ENCODE data around the gene TCF7L1.

TCF7L1 gene

DNA sequence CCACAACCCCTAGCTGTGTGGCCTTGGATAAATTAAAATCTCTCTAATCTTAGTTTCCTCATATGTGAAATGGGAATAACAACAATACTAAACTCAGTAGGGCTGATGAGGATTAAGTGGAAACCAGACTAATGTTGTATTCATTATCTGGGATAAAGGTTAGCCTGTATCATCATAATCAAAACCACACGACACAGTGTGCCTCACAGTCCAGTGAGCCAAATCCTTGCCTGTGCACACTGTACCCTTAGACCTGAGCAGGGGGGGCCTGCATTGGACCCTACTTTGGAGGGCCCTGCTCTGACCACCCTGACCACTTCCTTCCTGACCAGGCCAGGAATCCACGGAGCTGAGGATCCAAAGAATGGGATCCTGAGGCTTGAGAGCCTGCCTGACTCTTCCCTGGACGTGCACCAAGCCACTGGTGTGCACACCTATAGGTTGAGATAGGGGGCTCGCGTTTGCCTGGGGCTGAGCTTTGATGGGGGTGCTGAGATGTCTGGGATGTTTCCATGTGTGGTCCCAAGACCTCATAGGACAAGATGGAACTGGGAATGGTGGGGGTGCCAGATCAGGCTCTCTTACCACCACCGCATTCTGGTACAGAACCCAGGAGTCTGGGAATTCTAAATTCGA, 124.9 kb downstream of the TCF7L1 start:
- no peak for DNase-seq

DNA sequence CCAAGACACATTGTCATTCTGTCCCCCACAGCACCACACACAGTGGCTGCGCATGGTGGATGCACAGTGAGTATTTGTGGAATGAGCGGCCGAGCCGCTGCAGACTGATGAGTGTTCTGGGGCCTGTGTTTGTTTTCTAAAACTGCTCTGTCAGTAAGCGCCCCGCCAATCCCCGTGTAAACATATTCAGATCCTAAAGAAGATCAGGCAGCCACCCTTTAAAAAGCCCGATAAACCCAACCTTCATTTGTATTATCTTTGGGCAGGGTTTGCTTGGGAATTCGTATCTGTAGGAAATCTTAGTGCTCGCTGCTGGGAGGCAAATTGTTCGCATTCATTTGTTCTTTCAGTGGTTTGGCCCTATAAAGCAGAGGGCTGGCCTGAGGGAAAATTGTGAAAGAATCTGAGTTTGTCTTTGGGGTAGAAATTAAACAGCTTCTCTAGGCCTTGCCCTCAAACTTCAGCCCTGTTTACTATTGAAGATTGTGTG, 126.0 kb downstream of the TCF7L1 start:
- no peak for DNase-seq

GRCh38 chr2:85259879-85260278, 126.7 kb downstream of the TCF7L1 start:
- DNase-seq: no peak

DNA sequence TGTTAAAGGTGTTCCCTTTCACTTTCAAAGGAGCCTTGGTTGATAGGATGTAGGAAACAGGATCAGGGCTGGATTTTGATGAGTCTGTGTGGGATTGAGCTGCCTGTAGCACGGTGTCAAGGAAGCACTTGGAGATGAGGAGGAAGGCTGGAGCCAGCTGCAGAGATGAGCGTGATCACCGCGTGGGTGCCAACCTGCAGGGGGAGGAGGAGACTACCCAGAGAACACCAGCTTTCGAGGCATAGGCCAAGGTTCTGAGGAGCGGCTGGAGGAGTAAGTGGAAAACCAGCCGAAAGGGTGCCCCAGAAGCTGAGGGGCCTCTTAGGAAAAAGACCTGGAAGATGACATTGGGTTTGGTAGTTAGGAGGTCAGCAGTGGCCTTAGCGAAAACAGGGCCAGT, 130.4 kb downstream of the TCF7L1 start:
- DNase-seq: no peak

- DNase-seq: no peak
Measured at GRCh38 chr2:85264471-85264870, 131.3 kb downstream of the TCF7L1 start.

GRCh38 chr2:85265304-85265703, 132.1 kb downstream of the TCF7L1 start:
- DNase-seq: peak; percentile 82

DNA sequence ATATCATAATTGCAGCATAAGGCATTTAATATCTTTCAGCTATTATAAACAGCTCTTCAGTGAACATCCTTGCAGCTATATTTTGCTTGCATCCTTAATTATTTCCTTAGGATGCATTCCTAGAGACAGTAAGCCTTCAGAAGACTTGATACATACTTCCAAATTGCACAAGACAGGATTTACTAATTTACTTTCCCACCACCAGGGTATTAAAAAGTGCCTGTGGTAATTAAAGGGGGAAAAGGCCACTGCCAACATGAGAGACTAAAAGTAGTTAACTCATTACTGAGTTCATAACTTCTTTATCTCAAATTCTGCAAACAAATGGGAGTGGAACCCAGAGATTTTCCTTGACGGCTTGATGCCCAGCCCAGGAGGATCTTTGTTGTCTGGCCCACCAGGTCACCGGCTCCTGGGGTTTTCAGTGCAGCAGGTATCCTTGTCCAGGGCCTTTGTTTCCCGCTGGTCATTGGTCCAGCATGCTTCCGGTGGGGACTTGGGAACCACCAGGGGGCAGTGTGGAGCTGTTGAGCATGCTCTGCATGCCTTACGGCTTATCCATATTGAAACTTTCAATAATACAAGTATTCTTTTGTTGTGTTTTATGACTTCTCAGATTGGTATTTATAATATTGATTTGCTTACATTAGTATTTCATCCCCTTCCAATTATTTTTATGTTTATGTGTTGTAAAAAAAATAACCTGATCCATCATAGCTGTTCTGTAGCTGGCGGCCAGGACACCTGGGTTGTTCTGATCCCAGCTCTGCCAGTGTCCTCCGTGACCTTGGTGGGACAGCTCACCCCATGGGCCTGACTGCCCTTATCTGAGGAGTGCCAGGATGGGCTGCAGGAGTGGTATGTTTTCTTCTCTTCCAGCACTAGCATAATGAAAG, 133.2 kb downstream of the TCF7L1 start:
- DNase-seq: peak; percentile 56

GRCh38 chr2:85269959-85270358, 136.8 kb downstream of the TCF7L1 start:
- no peak for DNase-seq

GRCh38 chr2:85272357-85272756, 139.2 kb downstream of the TCF7L1 start:
- DNase-seq: no peak

DNA sequence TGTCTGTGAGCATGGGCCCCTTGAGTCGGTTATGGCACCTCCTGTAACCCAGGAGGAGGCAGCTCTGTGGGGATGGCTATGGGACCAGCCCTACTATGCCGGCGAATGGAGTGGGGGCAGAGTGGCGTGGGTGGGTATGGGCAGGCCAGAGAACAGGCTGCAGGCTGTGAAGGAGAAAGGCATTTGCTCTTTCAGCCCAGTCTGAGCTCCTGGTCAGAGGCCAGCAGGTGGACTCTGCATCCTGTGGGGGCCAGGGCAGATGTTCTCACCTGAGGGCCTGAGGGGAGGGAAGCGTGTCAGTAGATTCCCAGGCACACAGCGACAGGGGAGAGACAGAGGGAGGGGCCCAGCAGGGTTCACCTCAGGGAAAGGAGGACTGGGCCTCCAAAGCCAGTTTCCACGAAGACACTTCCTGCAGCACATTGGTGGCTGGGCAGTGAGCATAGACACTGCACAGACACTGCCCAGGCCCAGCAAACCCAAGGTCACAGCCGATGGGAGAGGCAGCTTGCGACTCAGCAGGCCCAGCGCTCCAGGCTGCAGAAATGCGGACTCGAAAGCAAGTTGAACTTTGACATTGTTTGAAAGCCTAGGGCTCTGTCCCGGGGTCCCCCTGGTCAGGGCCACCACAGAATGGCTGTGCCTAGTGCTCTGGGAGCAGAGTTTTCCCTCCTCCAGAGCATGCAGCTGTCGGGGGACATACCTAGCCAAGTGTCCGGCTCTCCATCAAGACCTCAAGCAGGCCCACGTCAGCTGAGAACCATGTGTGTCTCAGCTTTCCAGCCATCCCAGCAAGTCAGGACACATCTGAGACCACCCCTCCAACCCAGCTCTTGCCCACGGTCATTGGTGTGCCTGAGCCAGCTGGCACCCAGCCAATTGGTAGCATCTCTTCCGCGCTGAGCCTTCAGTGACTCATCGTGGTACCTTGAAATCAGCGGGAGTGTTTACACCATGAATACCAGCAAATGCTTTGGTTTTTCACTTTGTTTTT, 140.8 kb downstream of the TCF7L1 start:
- no peak for DNase-seq

GRCh38 chr2:85275984-85276540, 142.9 kb downstream of the TCF7L1 start:
- no peak for DNase-seq

- DNase-seq: no peak
Measured at GRCh38 chr2:85276571-85277118, 143.5 kb downstream of the TCF7L1 start.

DNA sequence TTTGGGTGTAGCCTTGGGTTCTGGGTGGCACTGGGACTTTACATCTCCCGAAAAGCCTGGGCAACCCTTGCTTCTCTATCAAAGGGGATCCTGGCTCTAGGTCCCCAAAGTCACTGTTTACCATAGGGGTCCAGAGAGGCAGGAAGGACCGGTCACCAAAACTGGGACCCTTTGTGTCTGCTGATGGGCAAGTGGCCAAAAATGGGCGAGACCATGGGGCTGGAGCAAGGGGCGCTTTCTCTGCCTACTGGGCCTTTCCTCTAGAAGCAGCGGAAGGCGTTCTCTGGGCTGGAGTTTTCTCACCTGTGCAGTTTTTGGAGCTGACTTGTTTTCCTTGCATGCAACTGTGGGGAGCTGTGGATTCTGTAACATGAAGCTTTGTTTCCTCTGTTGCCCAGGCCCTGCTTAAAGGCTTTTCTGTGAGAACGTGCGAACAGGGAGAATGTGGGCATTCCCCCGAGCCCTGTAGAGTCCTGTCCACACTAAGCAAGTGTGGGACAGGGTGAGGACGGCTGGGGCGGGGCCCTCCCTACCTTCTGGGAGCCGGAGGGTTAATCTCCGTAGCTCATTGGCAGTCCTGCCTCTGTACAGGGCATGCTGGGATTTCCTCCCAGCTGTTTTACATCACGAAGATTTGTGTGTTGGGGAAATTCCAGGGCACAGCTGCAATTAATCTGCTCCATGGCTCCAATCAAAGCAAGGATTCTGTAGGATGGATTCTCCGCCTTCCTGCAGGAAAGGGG, 144.4 kb downstream of the TCF7L1 start:
- peak; percentile 85 for DNase-seq

DNA sequence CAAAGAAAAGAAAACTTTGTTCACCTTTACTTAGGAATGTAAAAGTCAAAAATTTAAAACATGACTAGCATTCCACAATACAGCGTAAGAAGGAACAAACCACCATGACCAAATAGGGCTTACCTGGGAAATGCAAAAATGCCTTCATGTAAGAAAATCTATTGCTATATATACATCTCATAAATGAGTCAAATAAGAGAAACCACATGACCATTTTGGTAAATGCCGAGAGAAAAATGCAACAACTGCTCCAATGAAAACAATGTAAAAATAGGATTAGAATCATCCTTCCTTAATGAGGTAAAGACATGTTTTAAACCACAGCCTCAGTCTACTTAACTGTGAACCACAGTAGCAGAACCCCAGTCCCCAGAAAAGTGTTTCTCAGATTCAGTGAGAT, 145.2 kb downstream of the TCF7L1 start:
- DNase-seq: no peak

DNA sequence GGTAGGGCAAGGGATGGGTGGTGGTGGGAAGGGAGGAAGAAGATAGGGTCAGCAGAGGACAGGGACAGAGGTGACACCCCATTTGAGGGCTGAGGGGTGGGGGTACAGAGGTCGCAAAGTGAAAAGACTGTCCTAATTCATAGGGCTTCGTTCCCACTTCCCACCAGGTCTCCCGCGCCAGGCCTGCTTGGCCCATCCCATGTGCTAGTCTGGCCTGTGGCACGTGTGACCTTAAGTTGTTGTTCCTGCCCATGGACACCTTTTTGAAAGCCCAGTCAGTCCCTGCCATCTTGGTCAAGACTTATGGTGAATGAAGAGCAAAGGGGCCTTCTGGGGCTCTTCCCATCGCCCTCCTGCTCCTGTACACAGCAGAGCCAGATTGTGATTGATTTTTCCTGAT, 148.4 kb downstream of the TCF7L1 start:
- no peak for DNase-seq

- no peak for DNase-seq
Measured at GRCh38 chr2:85282914-85283313, 149.7 kb downstream of the TCF7L1 start.

- DNase-seq: no peak
Measured at GRCh38 chr2:85283641-85284040, 150.4 kb downstream of the TCF7L1 start.

DNA sequence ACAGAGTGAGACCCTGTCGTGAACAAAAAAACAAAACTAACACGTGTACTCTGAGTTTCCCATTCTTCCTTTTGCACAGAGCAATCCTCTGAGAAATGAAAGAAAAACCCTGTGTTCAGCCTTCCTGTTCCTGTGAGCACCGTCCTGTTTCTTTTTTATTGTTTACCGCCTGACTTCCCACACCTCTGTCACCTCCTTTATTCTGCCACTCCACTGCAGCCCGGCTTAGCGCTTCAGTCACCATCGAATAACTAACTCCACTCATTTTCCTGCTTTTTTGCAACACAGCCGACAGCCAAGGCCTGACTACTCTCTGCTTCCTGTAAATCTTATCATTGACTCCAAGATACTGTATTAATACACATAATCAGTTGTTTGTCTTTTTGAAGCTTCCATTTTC, 153.7 kb downstream of the TCF7L1 start:
- no peak for DNase-seq

- no peak for DNase-seq
Measured at GRCh38 chr2:85287721-85288120, 154.5 kb downstream of the TCF7L1 start.

DNA sequence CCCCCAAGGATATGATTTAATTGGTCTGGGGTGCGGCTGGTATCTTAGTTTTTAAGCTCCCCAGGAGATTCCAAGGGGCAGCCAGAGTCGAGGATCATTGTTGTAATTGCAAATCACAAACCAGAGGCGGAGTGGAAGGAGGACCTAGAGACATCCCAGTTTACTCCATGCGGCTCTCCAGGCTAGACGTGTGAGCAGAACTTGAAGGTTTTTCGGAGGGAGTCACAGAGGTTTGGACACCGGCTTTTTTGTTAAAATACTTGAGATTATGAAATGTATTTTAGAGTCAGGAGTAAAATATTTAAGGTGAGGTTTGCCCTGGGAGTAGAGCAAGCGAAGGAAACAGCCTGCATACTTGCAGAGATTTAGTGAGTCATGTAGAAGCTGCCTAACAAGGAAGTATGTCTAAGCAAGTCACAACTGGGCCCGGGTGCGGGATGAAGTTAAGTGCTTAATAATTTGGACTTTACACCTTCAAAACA, 155.1 kb downstream of the TCF7L1 start:
- DNase-seq: no peak

GRCh38 chr2:85291425-85292023, 158.3 kb downstream of the TCF7L1 start:
- no peak for DNase-seq

Measured in left hindlimb (tissue), 1 donor.